Osteoblast (primary cell): ENCODE results near the gene TMED3. TPM values are rescaled to one million over a fixed set of nuclear protein-coding genes. Genes with fewer than 3 reads are reported as not detected.

ENCODE experiments used
- DNase-seq: peaks from one replicate; pipeline ENCODE4 v3.0.0; 2011; ENCODE audit warnings: low spot score, mixed read lengths; ENCODE audit not compliant: insufficient read length; ENCODE audit errors: missing footprints
- H2AFZ ChIP-seq: 2 replicates; pipeline ENCODE4 v1.6.0; 2011; ENCODE audit warnings: mild to moderate bottlenecking, low read length
- H3K27ac ChIP-seq: 2 replicates; pipeline ENCODE4 v1.5.1; 2011; ENCODE audit warnings: mild to moderate bottlenecking, low read depth, low read length, moderate library complexity
- H3K27me3 ChIP-seq: 2 replicates; pipeline ENCODE4 v1.6.0; 2012; ENCODE audit warnings: mild to moderate bottlenecking, control low read depth, inconsistent platforms, low read length, moderate library complexity; ENCODE audit not compliant: insufficient read depth
- H3K36me3 ChIP-seq: 2 replicates; pipeline ENCODE4 v1.5.1; 2011; ENCODE audit warnings: mild to moderate bottlenecking, low read length, control low read depth, moderate library complexity; ENCODE audit not compliant: insufficient read depth
- H3K4me1 ChIP-seq: 2 replicates; pipeline ENCODE4 v1.5.1; 2011; ENCODE audit warnings: mild to moderate bottlenecking, low read length, control low read depth, moderate library complexity; ENCODE audit not compliant: insufficient read depth
- H3K4me2 ChIP-seq: 2 replicates; pipeline ENCODE4 v1.6.0; 2011; ENCODE audit warnings: mild to moderate bottlenecking, low read length; ENCODE audit not compliant: insufficient read depth
- H3K4me3 ChIP-seq: fragments of 200-600 bp; sonication (generic); 3 replicates; pipeline ENCODE4 v1.5.1; 2012; ENCODE audit warnings: mild to moderate bottlenecking, low read length, inconsistent platforms; ENCODE audit not compliant: insufficient read depth
- H3K79me2 ChIP-seq: 2 replicates; pipeline ENCODE4 v1.6.0; 2012; ENCODE audit warnings: mild to moderate bottlenecking, low read length, control low read depth, inconsistent platforms; ENCODE audit not compliant: insufficient read depth
- H3K9me3 ChIP-seq: 2 replicates; pipeline ENCODE4 v1.5.1; 2011; ENCODE audit warnings: low read depth, low read length, control low read depth
- H4K20me1 ChIP-seq: 2 replicates; pipeline ENCODE4 v1.6.0; 2012; ENCODE audit warnings: mild to moderate bottlenecking, low read length, control low read depth; ENCODE audit not compliant: insufficient read depth
- CTCF ChIP-seq: IDR thresholded peaks from 2 replicates; pipeline ENCODE4 v1.5.1; 2011; ENCODE audit warnings: mild to moderate bottlenecking, low read depth, low read length, moderate library complexity; ENCODE audit errors: extremely low read depth
- total RNA-seq: library from RNA; depleted of rRNA; stranded (reverse); fragments of >200 nt; gene quantifications from 2 replicates; pipeline ENCODE4 v1.2.3, GENCODE V29; 2012

The TMED3 gene
- total RNA-seq, 1 donor = 154 TPM

GRCh38 chr15:79332824-79333510 is 22.1 kb downstream of the TMED3 start:
- no peaks in the 10 kb centered on the region for H3K27me3 ChIP-seq
- H3K4me3 ChIP-seq = no peak overlapping the region
- no peak for DNase-seq
- no peak overlapping the region for H2AFZ ChIP-seq
- no peak overlapping the region for H3K4me2 ChIP-seq
- TF ChIP-seq CTCF = no peak
- no peaks in the 10 kb centered on the region for H3K79me2 ChIP-seq
- H3K36me3 ChIP-seq = no peaks in the 10 kb centered on the region
- peaks cover 3% of the 10 kb centered on the region for H4K20me1 ChIP-seq
- H3K9me3 ChIP-seq = no peaks in the 10 kb centered on the region
- H3K27ac ChIP-seq = no peak overlapping the region
- H3K4me1 ChIP-seq = peaks cover 11% of the 10 kb centered on the region

- TF ChIP-seq CTCF = no peak
- DNase-seq = no peak
- Histone ChIP-seq H3K27me3 (no peaks in the 10 kb centered on the region), H3K79me2 (no peaks in the 10 kb centered on the region), H3K4me1 (no peaks in the 10 kb centered on the region), H4K20me1 (peaks cover 4% of the 10 kb centered on the region), H3K27ac (no peak overlapping the region), H2AFZ (no peak overlapping the region), H3K4me3 (no peak overlapping the region), H3K9me3 (no peaks in the 10 kb centered on the region), H3K4me2 (no peak overlapping the region), H3K36me3 (no peaks in the 10 kb centered on the region)
These were observed 26.7 kb downstream of the TMED3 start for GRCh38 chr15:79337591-79337990.

GRCh38 chr15:79339588-79340314 is 28.8 kb downstream of the TMED3 start:
- Histone ChIP-seq H3K36me3 (no peaks in the 10 kb centered on the region), H3K27me3 (no peaks in the 10 kb centered on the region), H3K9me3 (no peaks in the 10 kb centered on the region), H4K20me1 (peaks cover 4% of the 10 kb centered on the region), H3K4me3 (no peak overlapping the region), H3K4me2 (no peak overlapping the region), H3K4me1 (no peaks in the 10 kb centered on the region), H3K79me2 (no peaks in the 10 kb centered on the region), H2AFZ (no peak overlapping the region), H3K27ac (no peak overlapping the region)
- no peak for DNase-seq
- peak; percentile 97 for TF ChIP-seq CTCF

- H3K27ac ChIP-seq = no peak overlapping the region
- no peak for TF ChIP-seq CTCF
- no peaks in the 10 kb centered on the region for H3K36me3 ChIP-seq
These were observed 29.3 kb downstream of the TMED3 start for GRCh38 chr15:79340315-79340602.

More at GRCh38 chr15:79340315-79340602, 29.3 kb downstream of the TMED3 start:
- Histone ChIP-seq H3K9me3 (no peaks in the 10 kb centered on the region), H3K27me3 (no peaks in the 10 kb centered on the region), H3K4me1 (no peaks in the 10 kb centered on the region), H3K79me2 (no peaks in the 10 kb centered on the region), H3K4me2 (no peak overlapping the region), H3K4me3 (no peak overlapping the region), H4K20me1 (peaks cover 4% of the 10 kb centered on the region), H2AFZ (no peak overlapping the region)
- no peak for DNase-seq
